Fibroblast of lung (primary cell): ENCODE data around the gene TMEM161A. TPM values are rescaled to one million over a fixed set of nuclear protein-coding genes. Genes with fewer than 3 reads are reported as not detected.

Experiments
- DNase-seq, 2 donors: peaks; one replicate each; pipeline versions ENCODE4 v3.0.0 to v3.0.0-alpha.2; 2010; ENCODE audit warnings: low read depth in 2 of 2
- H2AFZ ChIP-seq: 2 replicates; pipeline ENCODE4 v1.5.1; 2012; ENCODE audit warnings: low read length, control low read depth, inconsistent platforms
- H3K27ac ChIP-seq: 2 replicates; pipeline ENCODE4 v1.5.1; 2011; ENCODE audit warnings: low read length, control low read depth; ENCODE audit not compliant: insufficient read depth
- H3K27me3 ChIP-seq: 2 replicates; pipeline ENCODE4 v1.5.1; 2011; ENCODE audit warnings: mild to moderate bottlenecking, low read length; ENCODE audit not compliant: control insufficient read depth, insufficient read depth
- H3K36me3 ChIP-seq: 2 replicates; pipeline ENCODE4 v1.5.1; 2011; ENCODE audit warnings: low read length; ENCODE audit not compliant: control insufficient read depth, insufficient read depth
- H3K4me1 ChIP-seq: 2 replicates; pipeline ENCODE4 v1.5.1; 2011; ENCODE audit warnings: low read length; ENCODE audit not compliant: control insufficient read depth, insufficient read depth; ENCODE audit errors: extremely low read depth
- H3K4me2 ChIP-seq: 2 replicates; pipeline ENCODE4 v1.5.1; 2011; ENCODE audit warnings: low read length, control low read depth; ENCODE audit not compliant: insufficient read depth; ENCODE audit errors: extremely low read depth
- H3K4me3 ChIP-seq, 4 experiments: fragments of 200-600 bp in 1 of 4; sonication (generic) in 1 of 4; replicated peaks in 1 of 4; 2 replicates each; pipeline ENCODE4 v1.5.1; 2011 to 2016; ENCODE audit warnings: low read length in 4 of 4, low read depth in 3 of 4, mild to moderate bottlenecking in 3 of 4, control low read depth in 2 of 4, inconsistent platforms in 1 of 4, mixed read lengths in 1 of 4; ENCODE audit not compliant: insufficient read depth in 1 of 4; ENCODE audit errors: control extremely low read depth in 1 of 4
- H3K79me2 ChIP-seq: 2 replicates; pipeline ENCODE4 v1.5.1; 2012; ENCODE audit warnings: mild to moderate bottlenecking, low read length, inconsistent platforms; ENCODE audit not compliant: control insufficient read depth, insufficient read depth
- H3K9ac ChIP-seq: 2 replicates; pipeline ENCODE4 v1.5.1; 2011; ENCODE audit warnings: mild to moderate bottlenecking, low read length, control low read depth; ENCODE audit not compliant: insufficient read depth
- H3K9me3 ChIP-seq: 2 replicates; pipeline ENCODE4 v1.5.1; 2012; ENCODE audit warnings: low read depth, low read length; ENCODE audit not compliant: control insufficient read depth, insufficient read depth
- H4K20me1 ChIP-seq: 2 replicates; pipeline ENCODE4 v1.5.1; 2011; ENCODE audit warnings: low read length; ENCODE audit not compliant: control insufficient read depth, insufficient read depth; ENCODE audit errors: extremely low read depth
- EZH2 ChIP-seq: IDR thresholded peaks from 2 replicates; pipeline ENCODE4 v1.5.1; 2012; ENCODE audit warnings: low read length, control low read depth, mild to moderate bottlenecking; ENCODE audit errors: missing control alignments
- polyA plus RNA-seq, 2 donors: library from polyadenylated mRNA; depleted of rRNA in 1 of 2; stranded (reverse) in 1 of 2; unstranded in 1 of 2; fragments of >200 nt; gene quantifications; 2 replicates each; pipeline ENCODE4 v1.2.1, GENCODE V29; 2011 to 2012; ENCODE audit warnings: missing spikeins in 1 of 2
- total RNA-seq: library from RNA; depleted of rRNA; stranded (reverse); fragments of >200 nt; gene quantifications from 2 replicates; pipeline ENCODE4 v1.2.1, GENCODE V29; 2014
- TF ChIP-seq, protein P1 (sequence below), 2 donors: IDR thresholded peaks in 1 of 2; conservative IDR thresholded peaks in 1 of 2; 1 replicate in 1 of 2; 2 replicates in 1 of 2; pipeline ENCODE4 v1.5.1; 2011 to 2012; ENCODE audit warnings: low read length in 2 of 2, control low read depth in 1 of 2, inconsistent platforms in 1 of 2, low read depth in 1 of 2, mild to moderate bottlenecking in 1 of 2

The TMEM161A gene
- total and polyA plus RNA-seq, 2 donors (not counting 1 experiment from before 2014, with no cell fraction given), result 9.4 to 23.8 TPM

DNA sequence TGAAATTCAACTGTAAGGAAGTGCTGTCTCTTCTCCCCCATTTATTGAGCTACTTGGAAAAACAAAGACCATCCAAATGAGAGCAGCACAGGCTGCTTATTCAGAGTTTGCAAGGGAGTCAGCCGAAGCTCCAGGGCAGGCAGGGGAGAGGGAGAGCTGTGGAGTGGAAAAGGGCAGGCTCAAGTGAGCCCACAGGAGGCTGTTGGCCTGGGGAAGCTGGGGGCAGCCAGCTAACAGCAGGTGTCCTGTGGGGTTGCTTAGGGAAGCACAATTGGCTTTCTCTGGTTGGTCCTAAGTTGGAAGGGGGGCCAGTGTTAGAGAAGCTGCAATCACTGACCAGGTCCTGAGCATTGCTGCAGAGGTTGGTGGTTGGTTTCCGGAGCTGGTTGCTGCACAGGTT is 50.6 kb downstream of the TMEM161A start:
- H3K79me2 ChIP-seq, result no peaks in the 10 kb centered on the region
- H3K9me3 ChIP-seq, result no peaks in the 10 kb centered on the region
- H3K4me1 ChIP-seq, result no peaks in the 10 kb centered on the region
- H3K27ac ChIP-seq, result no peak overlapping the region
- no peak overlapping the region for H2AFZ ChIP-seq
- H3K36me3 ChIP-seq, result no peaks in the 10 kb centered on the region
- H3K4me3 ChIP-seq, result no peak overlapping the region
- TF ChIP-seq, protein P1, sequence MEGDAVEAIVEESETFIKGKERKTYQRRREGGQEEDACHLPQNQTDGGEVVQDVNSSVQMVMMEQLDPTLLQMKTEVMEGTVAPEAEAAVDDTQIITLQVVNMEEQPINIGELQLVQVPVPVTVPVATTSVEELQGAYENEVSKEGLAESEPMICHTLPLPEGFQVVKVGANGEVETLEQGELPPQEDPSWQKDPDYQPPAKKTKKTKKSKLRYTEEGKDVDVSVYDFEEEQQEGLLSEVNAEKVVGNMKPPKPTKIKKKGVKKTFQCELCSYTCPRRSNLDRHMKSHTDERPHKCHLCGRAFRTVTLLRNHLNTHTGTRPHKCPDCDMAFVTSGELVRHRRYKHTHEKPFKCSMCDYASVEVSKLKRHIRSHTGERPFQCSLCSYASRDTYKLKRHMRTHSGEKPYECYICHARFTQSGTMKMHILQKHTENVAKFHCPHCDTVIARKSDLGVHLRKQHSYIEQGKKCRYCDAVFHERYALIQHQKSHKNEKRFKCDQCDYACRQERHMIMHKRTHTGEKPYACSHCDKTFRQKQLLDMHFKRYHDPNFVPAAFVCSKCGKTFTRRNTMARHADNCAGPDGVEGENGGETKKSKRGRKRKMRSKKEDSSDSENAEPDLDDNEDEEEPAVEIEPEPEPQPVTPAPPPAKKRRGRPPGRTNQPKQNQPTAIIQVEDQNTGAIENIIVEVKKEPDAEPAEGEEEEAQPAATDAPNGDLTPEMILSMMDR (conservative IDR thresholded peaks at IDR 0.05 in 1 of 2, IDR thresholded peaks at IDR 0.05 in 1 of 2; ENCODE audit: low read depth in 1 of 2, low read length in 2 of 2), result no peak
- TF ChIP-seq EZH2, result no peak
- no peaks in the 10 kb centered on the region for H4K20me1 ChIP-seq
- no peaks in the 10 kb centered on the region for H3K27me3 ChIP-seq
- no peak for DNase-seq
- no peak overlapping the region for H3K9ac ChIP-seq
- H3K4me2 ChIP-seq, result no peak overlapping the region

DNA sequence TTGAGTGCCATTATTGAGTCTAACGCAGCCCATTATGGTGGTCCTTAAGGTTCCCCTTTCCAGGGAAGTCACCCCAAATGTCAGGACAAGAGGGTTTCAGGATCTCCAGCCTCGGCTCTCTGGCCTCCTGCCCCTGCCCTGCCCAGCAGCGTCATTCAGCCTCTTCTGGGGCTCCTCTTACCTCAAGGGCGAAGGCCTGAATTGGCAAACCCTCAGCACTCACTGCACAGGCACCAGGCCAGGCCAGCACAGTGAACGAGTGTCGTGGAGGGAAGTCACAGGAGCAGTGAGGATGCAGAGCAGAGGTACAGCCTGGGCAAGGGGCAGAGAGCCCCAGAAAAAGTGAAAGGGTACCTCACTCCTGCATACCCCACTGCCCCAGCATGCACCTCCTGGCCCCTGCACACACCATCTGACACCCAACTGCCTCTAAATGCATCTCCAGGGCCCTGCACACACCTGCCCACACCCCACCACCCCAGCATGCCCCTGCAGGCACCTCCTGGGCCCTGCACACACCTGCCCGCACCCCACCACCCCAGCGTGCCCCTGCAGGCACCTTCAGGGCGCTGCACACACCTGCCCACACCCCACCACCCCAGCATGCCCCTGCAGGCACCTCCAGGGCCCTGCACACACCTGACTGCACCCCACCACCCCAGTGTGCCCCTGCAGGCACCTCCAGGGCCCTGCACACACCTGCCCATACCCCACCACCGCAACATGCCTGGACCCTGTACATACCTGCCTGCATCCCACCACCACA is 54.7 kb downstream of the TMEM161A start:
- Histone ChIP-seq H3K4me3 (no peak overlapping the region), H3K9me3 (no peaks in the 10 kb centered on the region), H2AFZ (no peak overlapping the region), H3K4me1 (peaks cover 3% of the 10 kb centered on the region), H3K4me2 (no peak overlapping the region), H3K27me3 (no peaks in the 10 kb centered on the region), H3K27ac (no peak overlapping the region), H3K9ac (no peak overlapping the region), H3K36me3 (no peaks in the 10 kb centered on the region), H4K20me1 (no peaks in the 10 kb centered on the region), H3K79me2 (no peaks in the 10 kb centered on the region)
- no peak for DNase-seq
- TF ChIP-seq EZH2, result no peak
- TF ChIP-seq, protein P1 (conservative IDR thresholded peaks at IDR 0.05 in 1 of 2, IDR thresholded peaks at IDR 0.05 in 1 of 2; ENCODE audit: low read depth in 1 of 2, low read length in 2 of 2), result no peak

DNA sequence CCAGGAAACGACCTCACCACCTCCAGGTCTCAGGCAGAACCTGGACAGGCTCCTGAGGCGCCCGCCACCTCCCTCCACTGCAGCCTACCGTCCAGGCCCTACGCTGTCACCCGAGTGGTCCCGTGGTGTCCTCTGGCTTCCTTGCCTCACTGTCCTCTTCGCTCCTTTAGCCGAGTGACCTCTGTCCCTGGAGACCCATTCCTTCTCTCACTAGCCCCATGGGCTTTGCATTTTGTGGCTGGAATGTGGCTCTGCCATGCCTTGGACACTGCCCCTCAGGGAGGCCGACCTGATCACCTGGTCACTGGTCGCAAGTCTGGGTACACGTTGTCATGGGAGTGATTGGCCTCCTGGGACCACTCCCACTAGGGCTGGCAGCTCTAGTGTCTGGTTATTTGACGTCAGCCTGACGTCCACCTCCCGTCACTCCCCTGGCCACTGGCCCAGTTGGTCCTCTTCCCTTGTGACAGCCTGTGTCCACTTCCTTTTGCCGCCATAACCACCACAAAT is 56.6 kb downstream of the TMEM161A start:
- no peak for TF ChIP-seq EZH2
- TF ChIP-seq, protein P1 (conservative IDR thresholded peaks at IDR 0.05 in 1 of 2, IDR thresholded peaks at IDR 0.05 in 1 of 2; ENCODE audit: low read depth in 1 of 2, low read length in 2 of 2), result no peak
- no peaks in the 10 kb centered on the region for H3K27me3 ChIP-seq
- H3K4me1 ChIP-seq, result peaks cover 3% of the 10 kb centered on the region
- no peak overlapping the region for H3K27ac ChIP-seq
- no peak overlapping the region for H2AFZ ChIP-seq
- DNase-seq, result peak; percentile 18 to 39
- H3K36me3 ChIP-seq, result no peaks in the 10 kb centered on the region
- H3K9me3 ChIP-seq, result no peaks in the 10 kb centered on the region
- no peak overlapping the region for H3K9ac ChIP-seq
- no peaks in the 10 kb centered on the region for H3K79me2 ChIP-seq
- H3K4me2 ChIP-seq, result no peak overlapping the region
- H3K4me3 ChIP-seq, result no peak overlapping the region
- H4K20me1 ChIP-seq, result no peaks in the 10 kb centered on the region
